Body of pancreas (tissue), 4 donors: ENCODE data around the gene ACACB. TPM values are rescaled to one million over a fixed set of nuclear protein-coding genes. Genes with fewer than 3 reads are reported as not detected.

Source experiments
- ATAC-seq: fragments of 150-250 bp; one replicate; pipeline ENCODE4 v1.9.1; 2016
- DNase-seq, 4 donors: peaks; one replicate each; pipeline ENCODE4 v3.0.0-alpha.2; 2019
- H3K27ac ChIP-seq, 4 donors: fragments of 200-600 bp; sonication (generic); 1 replicate in 3 of 4; 2 replicates in 1 of 4; pipeline versions ENCODE4 v1.5.1 to v1.6.1; 2016 to 2019; ENCODE audit warnings: mild to moderate bottlenecking in 1 of 4, mixed read lengths in 1 of 4, moderate library complexity in 1 of 4
- H3K27me3 ChIP-seq, 2 donors: fragments of 200-600 bp; sonication (generic); one replicate each; pipeline ENCODE4 v1.6.0; 2016; ENCODE audit warnings: mild to moderate bottlenecking in 1 of 2
- H3K36me3 ChIP-seq, 2 donors: fragments of 200-600 bp; sonication (generic); replicated peaks in 1 of 2; 2 replicates each; pipeline ENCODE4 v1.5.1; 2016; ENCODE audit warnings: low read depth in 2 of 2; ENCODE audit not compliant: insufficient read depth in 1 of 2
- H3K4me1 ChIP-seq: fragments of 200-600 bp; sonication (generic); one replicate; pipeline ENCODE4 v1.6.0; 2016
- H3K4me3 ChIP-seq, 2 donors: fragments of 200-600 bp; sonication (generic); 1 replicate in 1 of 2; 2 replicates in 1 of 2; pipeline ENCODE4 v1.5.1; 2016 to 2019
- H3K9me3 ChIP-seq, 3 donors: fragments of 200-600 bp; sonication (generic); 1 replicate in 2 of 3; 2 replicates in 1 of 3; pipeline ENCODE4 v1.5.1; 2016
- CTCF ChIP-seq, 7 experiments: fragments of 450-650 bp in 4 of 7; fragments of 200-600 bp in 3 of 7; sonication (generic) in 3 of 7; IDR thresholded peaks; one replicate each; pipeline ENCODE4 v1.5.1; 2016 to 2019; ENCODE audit warnings: antibody characterized with exemption in 7 of 7
- POLR2A ChIP-seq, 3 donors: fragments of 450-650 bp; IDR thresholded peaks; one replicate each; pipeline ENCODE4 v1.6.1; 2016; ENCODE audit warnings: antibody characterized with exemption in 3 of 3, mild to moderate bottlenecking in 2 of 3
- WGBS, 2 donors: methylation state at CpG; one replicate each; pipeline ENCODE4 v1.1.5; 2017; 5-methylcytosine and 5-hydroxymethylcytosine counted together
- intact Hi-C: fragments of 100-400 bp; cut with DNase I; formaldehyde crosslinking; loops from one replicate; pipeline ENCODE4 v1.15.1; 2023
- total RNA-seq, 2 donors: library from RNA; depleted of rRNA; stranded (reverse); fragments of >200 nt; gene quantifications; one replicate each; pipeline ENCODE4 v1.1.0, GENCODE V29; 2016

The ACACB gene
- total RNA-seq, 2 donors from 2014 or later = 71.1 to 358 TPM

GRCh38 chr12:109189291-109189690 lies 72.9 kb downstream of the ACACB start:
- H3K9me3 ChIP-seq = no peaks in the 10 kb centered on the region
- no peaks in the 10 kb centered on the region for H3K27me3 ChIP-seq
- H3K27ac ChIP-seq = no peak overlapping the region
- 88 to 89% methylated on average over 6 to 8 of the region's 8 CpGs for WGBS, 2 donors
- ATAC-seq = no peak
- H3K4me1 ChIP-seq = no peaks in the 10 kb centered on the region
- H3K36me3 ChIP-seq = peaks cover 5 to 17% of the 10 kb centered on the region in 2 donors
- no peak for DNase-seq
- intact Hi-C loops = no loop called here
- TF ChIP-seq POLR2A (IDR thresholded peaks at IDR 0.05) (no peak), CTCF (IDR thresholded peaks at IDR 0.05) (no peak)
- no peak overlapping the region for H3K4me3 ChIP-seq

- peaks cover 17 to 20% of the 10 kb centered on the region in 2 donors for H3K36me3 ChIP-seq
- intact Hi-C loops = no loop called here
- H3K27me3 ChIP-seq = no peaks in the 10 kb centered on the region
- H3K9me3 ChIP-seq = no peaks in the 10 kb centered on the region
- DNase-seq = no peak
- WGBS, 2 donors = 75 to 94% methylated on average over 13 to 20 of the region's 20 CpGs
- H3K4me1 ChIP-seq = no peaks in the 10 kb centered on the region
- TF ChIP-seq POLR2A (IDR thresholded peaks at IDR 0.05) = no peak
- TF ChIP-seq CTCF (IDR thresholded peaks at IDR 0.05) = no peak
- no peak overlapping the region for H3K27ac ChIP-seq
- no peak for ATAC-seq
- H3K4me3 ChIP-seq = no peak overlapping the region
Measured at GRCh38 chr12:109191621-109192250, 75.3 kb downstream of the ACACB start.

GRCh38 chr12:109192358-109192757 lies 76.0 kb downstream of the ACACB start:
- H3K27me3 ChIP-seq = no peaks in the 10 kb centered on the region
- H3K36me3 ChIP-seq = peaks cover 18 to 20% of the 10 kb centered on the region in 2 donors
- ATAC-seq = no peak
- H3K9me3 ChIP-seq = no peaks in the 10 kb centered on the region
- intact Hi-C loops = no loop called here
- no peak overlapping the region for H3K4me3 ChIP-seq
- no peak overlapping the region for H3K27ac ChIP-seq
- WGBS, 2 donors = 72 to 74% methylated on average over 3 of the region's 3 CpGs
- DNase-seq = no peak
- no peak for TF ChIP-seq POLR2A (IDR thresholded peaks at IDR 0.05)
- TF ChIP-seq CTCF (IDR thresholded peaks at IDR 0.05) = no peak
- H3K4me1 ChIP-seq = no peaks in the 10 kb centered on the region

GRCh38 chr12:109193896-109194295 lies 77.5 kb downstream of the ACACB start:
- H3K4me1 ChIP-seq = peaks cover 7% of the 10 kb centered on the region
- H3K36me3 ChIP-seq = peaks cover 14 to 18% of the 10 kb centered on the region in 2 donors
- H3K27me3 ChIP-seq = no peaks in the 10 kb centered on the region
- intact Hi-C loops = no loop called here
- H3K4me3 ChIP-seq = no peak overlapping the region
- WGBS, 2 donors = 91 to 94% methylated on average over 8 of the region's 8 CpGs
- DNase-seq (no peak), ATAC-seq (no peak)
- TF ChIP-seq CTCF (IDR thresholded peaks at IDR 0.05) (no peak), POLR2A (IDR thresholded peaks at IDR 0.05) (no peak)
- no peaks in the 10 kb centered on the region for H3K9me3 ChIP-seq
- no peak overlapping the region for H3K27ac ChIP-seq

GRCh38 chr12:109196332-109196731 lies 79.9 kb downstream of the ACACB start:
- Histone ChIP-seq H3K27me3 (no peaks in the 10 kb centered on the region), H3K4me1 (peaks cover 7% of the 10 kb centered on the region), H3K27ac (no peak overlapping the region), H3K9me3 (no peaks in the 10 kb centered on the region), H3K4me3 (no peak overlapping the region), H3K36me3 (peaks cover 18 to 21% of the 10 kb centered on the region in 2 donors)
- 98% methylated on average over 4 of the region's 4 CpGs for WGBS, 2 donors
- DNase-seq = no peak
- TF ChIP-seq POLR2A (IDR thresholded peaks at IDR 0.05) (no peak), CTCF (IDR thresholded peaks at IDR 0.05) (no peak)
- intact Hi-C loops = no loop called here
- ATAC-seq = no peak
